ENCODE measurements around the gene MCRIP2.

DNA sequence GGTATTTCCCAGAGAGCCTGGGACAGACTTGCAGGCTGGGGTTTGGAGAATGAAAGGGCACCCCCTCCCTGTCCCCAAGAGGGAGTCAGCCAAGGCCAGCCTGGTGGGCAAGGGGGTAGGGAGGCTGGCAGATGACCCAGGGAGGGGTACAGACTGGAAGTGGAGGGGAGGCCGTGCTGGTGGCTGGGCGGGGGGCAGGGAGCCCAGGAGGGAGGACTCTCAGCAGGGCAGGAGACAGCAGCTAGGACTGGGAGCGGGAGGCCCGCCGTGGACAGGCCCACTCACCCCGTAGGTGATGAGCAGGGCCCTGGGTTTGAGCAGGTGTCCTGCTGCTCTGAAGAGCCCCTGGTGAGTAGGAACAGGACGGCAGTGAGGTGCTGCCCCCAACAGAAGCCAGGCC is 6.6 kb upstream of the MCRIP2 start:
- TF ChIP-seq, protein P1, sequence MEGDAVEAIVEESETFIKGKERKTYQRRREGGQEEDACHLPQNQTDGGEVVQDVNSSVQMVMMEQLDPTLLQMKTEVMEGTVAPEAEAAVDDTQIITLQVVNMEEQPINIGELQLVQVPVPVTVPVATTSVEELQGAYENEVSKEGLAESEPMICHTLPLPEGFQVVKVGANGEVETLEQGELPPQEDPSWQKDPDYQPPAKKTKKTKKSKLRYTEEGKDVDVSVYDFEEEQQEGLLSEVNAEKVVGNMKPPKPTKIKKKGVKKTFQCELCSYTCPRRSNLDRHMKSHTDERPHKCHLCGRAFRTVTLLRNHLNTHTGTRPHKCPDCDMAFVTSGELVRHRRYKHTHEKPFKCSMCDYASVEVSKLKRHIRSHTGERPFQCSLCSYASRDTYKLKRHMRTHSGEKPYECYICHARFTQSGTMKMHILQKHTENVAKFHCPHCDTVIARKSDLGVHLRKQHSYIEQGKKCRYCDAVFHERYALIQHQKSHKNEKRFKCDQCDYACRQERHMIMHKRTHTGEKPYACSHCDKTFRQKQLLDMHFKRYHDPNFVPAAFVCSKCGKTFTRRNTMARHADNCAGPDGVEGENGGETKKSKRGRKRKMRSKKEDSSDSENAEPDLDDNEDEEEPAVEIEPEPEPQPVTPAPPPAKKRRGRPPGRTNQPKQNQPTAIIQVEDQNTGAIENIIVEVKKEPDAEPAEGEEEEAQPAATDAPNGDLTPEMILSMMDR (IDR thresholded peaks at IDR 0.05) = no peak
- TF ChIP-seq POLR2A (IDR thresholded peaks at IDR 0.05) = no peak

All from right lobe of liver (tissue), 4 donors.